Measurements from ENCODE around the gene HIF3A.

The HIF3A gene

GRCh38 chr19:46386996-46387712, 90.3 kb downstream of the HIF3A start:
- no peak for DNase-seq

GRCh38 chr19:46387713-46388130, 90.9 kb downstream of the HIF3A start:
- DNase-seq = no peak

GRCh38 chr19:46388311-46389095, 91.7 kb downstream of the HIF3A start:
- DNase-seq = no peak

- no peak for DNase-seq
Measured at GRCh38 chr19:46390121-46390858, 93.4 kb downstream of the HIF3A start.

DNA sequence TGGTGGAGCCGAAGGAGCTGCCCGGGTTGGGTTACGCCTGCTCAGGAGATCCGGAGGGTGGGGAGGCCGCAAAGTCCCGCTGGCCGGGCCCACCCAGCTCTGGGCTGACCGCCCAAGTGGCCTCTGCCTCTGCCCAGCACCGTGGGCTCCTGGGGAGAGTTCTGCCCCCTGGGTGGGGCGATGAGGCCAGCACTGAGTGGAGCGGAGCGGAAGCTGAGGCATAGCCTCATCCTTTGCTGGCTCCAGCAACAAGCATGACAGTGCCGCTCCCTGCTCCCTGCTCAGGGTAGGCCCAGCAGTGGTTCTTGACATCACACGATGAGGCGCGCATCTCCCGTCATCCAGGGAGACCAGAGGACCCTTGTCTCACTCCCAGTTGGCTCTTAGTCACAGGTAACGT, 94.0 kb downstream of the HIF3A start:
- DNase-seq = no peak

GRCh38 chr19:46391296-46392251, 94.7 kb downstream of the HIF3A start:
- DNase-seq = no peak

DNA sequence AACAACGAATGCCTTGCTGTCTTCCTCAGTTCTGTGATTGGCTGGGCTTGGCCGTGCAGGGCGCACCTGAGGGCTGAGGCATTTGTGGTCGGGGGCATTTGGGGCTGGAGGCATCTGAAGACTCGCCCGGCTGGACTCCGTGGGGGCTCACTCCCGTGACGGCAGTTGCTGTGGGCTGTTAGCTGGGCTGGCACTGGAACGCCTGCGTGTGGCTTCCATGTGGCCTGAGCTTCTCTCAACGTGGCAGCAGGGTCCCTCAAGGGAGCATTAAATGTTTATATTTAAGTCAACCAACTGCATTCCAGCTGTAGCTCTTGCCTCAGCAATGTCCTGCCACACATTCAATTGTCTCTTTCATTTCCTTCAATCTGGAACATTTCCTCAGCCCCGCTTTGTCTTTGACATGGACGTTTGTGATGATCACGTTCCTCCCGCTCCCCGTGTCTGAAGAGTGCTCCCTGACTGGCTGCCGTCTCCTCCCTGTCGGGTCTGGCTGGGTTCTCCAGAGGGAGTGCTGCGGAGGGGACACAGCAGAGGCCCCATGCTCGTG, 95.5 kb downstream of the HIF3A start:
- peak; percentile 77 for DNase-seq

DNA sequence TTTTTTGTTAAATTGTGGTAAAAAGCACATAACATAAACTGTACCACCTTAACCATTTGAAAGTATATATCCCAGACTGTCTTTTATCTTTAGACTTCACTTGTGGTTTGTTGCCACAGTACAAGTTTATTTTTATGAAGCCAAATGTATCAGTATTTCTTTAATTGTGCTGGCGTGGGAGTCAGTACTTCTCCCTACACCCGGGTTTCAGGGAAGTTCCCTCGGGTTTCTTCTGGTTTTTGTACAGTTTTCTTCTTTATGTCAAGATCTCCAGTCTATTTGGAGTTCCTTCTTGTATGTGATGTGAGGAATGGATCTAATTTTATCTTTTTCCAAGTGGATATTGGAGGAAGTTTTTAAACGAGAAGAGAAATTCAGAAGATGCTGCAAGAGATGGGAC, 96.0 kb downstream of the HIF3A start:
- no peak for DNase-seq
